GM23338 (cell line): Measurements from ENCODE around the gene SMTNL2. TPM values are rescaled to one million over a fixed set of nuclear protein-coding genes. Genes with fewer than 3 reads are reported as not detected.

ENCODE experiments used
- ATAC-seq: fragments of 200-7000 bp; cut with Tn5 transposase; 3 replicates; pipeline ENCODE4 v1.9.1; 2020
- DNase-seq: peaks from one replicate; pipeline ENCODE4 v3.0.0-alpha.2; 2015; ENCODE audit warnings: low spot score
- H2AFZ ChIP-seq: fragments of 200-600 bp; sonication (generic); 2 replicates; pipeline ENCODE4 v1.8.0; 2016; ENCODE audit warnings: antibody characterized with exemption, mild to moderate bottlenecking, moderate library complexity
- H3F3A ChIP-seq: fragments of 200-600 bp; sonication (generic); replicated peaks from 2 replicates; pipeline ENCODE4 v1.8.0; 2017; ENCODE audit warnings: antibody characterized with exemption, mixed run types, low read depth
- H3K27ac ChIP-seq: fragments of 200-600 bp; sonication (generic); 2 replicates; pipeline ENCODE4 v1.6.1; 2016; ENCODE audit warnings: low read depth
- H3K27me3 ChIP-seq: fragments of 200-600 bp; sonication (generic); 2 replicates; pipeline ENCODE4 v1.8.0; 2016; ENCODE audit warnings: mild to moderate bottlenecking, mixed run types, moderate library complexity; ENCODE audit not compliant: insufficient read depth
- H3K36me3 ChIP-seq: fragments of 200-600 bp; sonication (generic); 2 replicates; pipeline ENCODE4 v1.8.0; 2016; ENCODE audit warnings: mild to moderate bottlenecking; ENCODE audit not compliant: insufficient read depth
- H3K4me1 ChIP-seq: fragments of 200-600 bp; sonication (generic); 2 replicates; pipeline ENCODE4 v1.8.0; 2016; ENCODE audit warnings: mild to moderate bottlenecking, moderate library complexity; ENCODE audit not compliant: insufficient read depth
- H3K4me2 ChIP-seq: fragments of 200-600 bp; sonication (generic); 2 replicates; pipeline ENCODE4 v1.7.1; 2017; ENCODE audit warnings: mixed run types
- H3K4me3 ChIP-seq: fragments of 200-600 bp; sonication (generic); 2 replicates; pipeline ENCODE4 v1.6.1; 2016; ENCODE audit warnings: mixed run types
- H3K79me2 ChIP-seq: fragments of 200-600 bp; sonication (generic); replicated peaks from 2 replicates; pipeline ENCODE4 v1.8.0; 2017; ENCODE audit warnings: mild to moderate bottlenecking; ENCODE audit not compliant: insufficient read depth
- H3K9me2 ChIP-seq: fragments of 200-600 bp; sonication (generic); 2 replicates; pipeline ENCODE4 v1.8.0; 2017; ENCODE audit not compliant: insufficient read depth
- H4K20me1 ChIP-seq: fragments of 200-600 bp; sonication (generic); replicated peaks from 2 replicates; pipeline ENCODE4 v1.8.0; 2017; ENCODE audit warnings: mild to moderate bottlenecking; ENCODE audit not compliant: insufficient read depth
- H3K27ac Mint-ChIP-seq: 2 replicates; pipeline ENCODE4 v1.8.0; 2020; ENCODE audit warnings: inconsistent platforms, mild to moderate bottlenecking, moderate library complexity, mixed read lengths
- H3K27me3 Mint-ChIP-seq: 3 replicates; pipeline ENCODE4 v1.8.0; 2022; ENCODE audit warnings: low read depth, mild to moderate bottlenecking, moderate library complexity, mixed read lengths, inconsistent platforms; ENCODE audit not compliant: insufficient read depth, poor library complexity
- H3K36me3 Mint-ChIP-seq: 3 replicates; pipeline ENCODE4 v1.8.0; 2021; ENCODE audit warnings: low read depth, mild to moderate bottlenecking, inconsistent platforms, moderate library complexity, mixed read lengths
- H3K4me1 Mint-ChIP-seq: 3 replicates; pipeline ENCODE4 v1.8.0; 2020; ENCODE audit warnings: mild to moderate bottlenecking, inconsistent platforms, mixed read lengths
- H3K4me3 Mint-ChIP-seq: 3 replicates; pipeline ENCODE4 v1.8.0; 2021; ENCODE audit warnings: moderate library complexity, mild to moderate bottlenecking, inconsistent platforms, mixed read lengths
- H3K9me3 Mint-ChIP-seq: 3 replicates; pipeline ENCODE4 v1.8.0; 2020; ENCODE audit warnings: moderate library complexity, mild to moderate bottlenecking, inconsistent platforms, mixed read lengths
- CREB1 ChIP-seq: fragments of 250-450 bp; sonication (Bioruptor Pico); IDR thresholded peaks from 2 replicates; pipeline ENCODE4 v1.5.0; 2020; ENCODE audit warnings: low read depth, mild to moderate bottlenecking, moderate library complexity
- CTCF ChIP-seq, 2 experiments: fragments of 200-600 bp in 1 of 2; sonication (generic) in 1 of 2; conservative IDR thresholded peaks; 2 replicates each; pipeline versions ENCODE4 v1.5.1 to v1.6.1; 2016 to 2017; ENCODE audit warnings: antibody characterized with exemption in 2 of 2, low read depth in 2 of 2, mild to moderate bottlenecking in 2 of 2, moderate library complexity in 1 of 2
- EZH2 ChIP-seq: fragments of 200-600 bp; sonication (generic); IDR thresholded peaks from one replicate; pipeline ENCODE4 v1.8.0; 2017; ENCODE audit warnings: antibody characterized with exemption, mild to moderate bottlenecking, low read depth; ENCODE audit not compliant: unreplicated experiment
- EZH2phosphoT487 ChIP-seq: fragments of 200-600 bp; sonication (generic); IDR thresholded peaks from one replicate; pipeline ENCODE4 v1.8.1; 2018; ENCODE audit warnings: antibody characterized with exemption; ENCODE audit not compliant: unreplicated experiment
- JUNB ChIP-seq: IDR thresholded peaks from one replicate; pipeline ENCODE4 v1.6.1; 2016; ENCODE audit warnings: antibody characterized with exemption; ENCODE audit not compliant: unreplicated experiment
- NANOG ChIP-seq: IDR thresholded peaks from 2 replicates; pipeline ENCODE4 v1.6.1; 2016; ENCODE audit warnings: antibody characterized with exemption, borderline replicate concordance
- POLR2AphosphoS5 ChIP-seq: IDR thresholded peaks from 2 replicates; pipeline ENCODE4 v1.6.1; 2016; ENCODE audit warnings: antibody characterized with exemption, low read depth
- REST ChIP-seq: IDR thresholded peaks from one replicate; pipeline ENCODE4 v1.6.1; 2018; ENCODE audit warnings: antibody characterized with exemption; ENCODE audit not compliant: unreplicated experiment
- STAT1 ChIP-seq: IDR thresholded peaks from one replicate; pipeline ENCODE4 v1.6.1; 2016; ENCODE audit warnings: antibody characterized with exemption; ENCODE audit not compliant: unreplicated experiment
- ZNF114 ChIP-seq: fragments of 250-450 bp; sonication (Bioruptor Pico); IDR thresholded peaks from 2 replicates; pipeline ENCODE4 v1.5.0; 2020; ENCODE audit warnings: mild to moderate bottlenecking, moderate library complexity
- ZNF331 ChIP-seq: fragments of 250-450 bp; sonication (Bioruptor Pico); IDR thresholded peaks from 2 replicates; pipeline ENCODE4 v1.5.0; 2020; ENCODE audit warnings: low read depth, mild to moderate bottlenecking, moderate library complexity
- polyA plus RNA-seq: library from polyadenylated mRNA; unstranded; fragments of >200 nt; fragmentation: Nextera tagmentation; extraction: Ambion mirVana; gene quantifications from 2 replicates; pipeline ENCODE4 v1.2.1, GENCODE V29; 2016
- total RNA-seq: library from RNA; depleted of rRNA; stranded (reverse); fragments of >200 nt; shearing (Covaris generic); gene quantifications from 2 replicates; pipeline ENCODE4 v1.2.3, GENCODE V29; 2014
- TF ChIP-seq, protein P1 (sequence below): fragments of 250-450 bp; sonication (Bioruptor Pico); IDR thresholded peaks from 2 replicates; pipeline ENCODE4 v1.5.0; 2020; ENCODE audit warnings: mild to moderate bottlenecking, moderate library complexity
- TF ChIP-seq, protein P2 (sequence below): IDR thresholded peaks from 2 replicates; pipeline ENCODE4 v1.6.1; 2016; ENCODE audit warnings: antibody characterized with exemption

Gene SMTNL2
- total and polyA plus RNA-seq, 2 experiments from 2014 or later = 1.3 to 4.3 TPM

DNA sequence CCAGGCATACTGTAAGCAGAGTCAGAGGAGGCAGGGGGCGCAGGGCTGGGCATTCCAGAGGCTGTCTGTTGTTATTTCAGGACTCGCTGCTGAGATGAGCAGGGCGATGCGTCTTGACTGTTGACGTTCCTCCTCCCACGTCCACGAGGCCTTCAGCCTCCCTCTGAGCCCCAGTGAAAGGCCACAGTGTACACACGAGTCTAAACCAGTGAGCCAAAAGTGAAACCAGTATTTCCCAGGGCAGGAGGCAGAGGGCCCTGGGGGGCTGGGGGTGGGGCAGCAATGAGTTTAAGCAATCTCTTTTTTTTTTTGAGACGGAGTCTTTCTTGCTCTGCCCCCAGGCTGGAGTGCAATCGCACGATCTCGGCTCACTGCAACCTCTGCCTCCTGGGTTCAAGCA is 21.5 kb downstream of the SMTNL2 start:
- H3K9me3 Mint-ChIP-seq = no peaks in the 10 kb centered on the region
- H3K27ac Mint-ChIP-seq = no peak overlapping the region
- H3K27me3 ChIP-seq = no peaks in the 10 kb centered on the region
- no peak overlapping the region for H3K4me2 ChIP-seq
- H4K20me1 ChIP-seq = no peaks in the 10 kb centered on the region
- no peaks in the 10 kb centered on the region; the same call in 2 of the 3 replicates for H3K36me3 Mint-ChIP-seq
- no peak overlapping the region for H3K27ac ChIP-seq
- no peak overlapping the region for H3K4me3 ChIP-seq
- H2AFZ ChIP-seq = no peak overlapping the region
- peaks cover 21% of the 10 kb centered on the region for H3K4me1 Mint-ChIP-seq
- peaks cover 2% of the 10 kb centered on the region; the same call in 1 of the 2 replicates for H3K4me1 ChIP-seq
- no peaks in the 10 kb centered on the region for H3F3A ChIP-seq
- H3K9me2 ChIP-seq = no peaks in the 10 kb centered on the region
- H3K27me3 Mint-ChIP-seq = peaks cover 15% of the 10 kb centered on the region
- no peak overlapping the region for H3K4me3 Mint-ChIP-seq
- H3K36me3 ChIP-seq = no peaks in the 10 kb centered on the region
- ATAC-seq (no peak; the same call in 2 of the 3 replicates), DNase-seq (no peak)
- no peaks in the 10 kb centered on the region for H3K79me2 ChIP-seq
- TF ChIP-seq ZNF331 (CRISPR knock-in tag) (no peak), CTCF (conservative IDR thresholded peaks at IDR 0.05; ENCODE audit: low read depth in 2 of 2) (no peak), JUNB (no peak), REST (no peak), CREB1 (CRISPR knock-in tag) (no peak), EZH2 (no peak), POLR2AphosphoS5 (no peak), STAT1 (no peak), NANOG (no peak), ZNF114 (CRISPR knock-in tag) (no peak), EZH2phosphoT487 (no peak)
- TF ChIP-seq, protein P1, sequence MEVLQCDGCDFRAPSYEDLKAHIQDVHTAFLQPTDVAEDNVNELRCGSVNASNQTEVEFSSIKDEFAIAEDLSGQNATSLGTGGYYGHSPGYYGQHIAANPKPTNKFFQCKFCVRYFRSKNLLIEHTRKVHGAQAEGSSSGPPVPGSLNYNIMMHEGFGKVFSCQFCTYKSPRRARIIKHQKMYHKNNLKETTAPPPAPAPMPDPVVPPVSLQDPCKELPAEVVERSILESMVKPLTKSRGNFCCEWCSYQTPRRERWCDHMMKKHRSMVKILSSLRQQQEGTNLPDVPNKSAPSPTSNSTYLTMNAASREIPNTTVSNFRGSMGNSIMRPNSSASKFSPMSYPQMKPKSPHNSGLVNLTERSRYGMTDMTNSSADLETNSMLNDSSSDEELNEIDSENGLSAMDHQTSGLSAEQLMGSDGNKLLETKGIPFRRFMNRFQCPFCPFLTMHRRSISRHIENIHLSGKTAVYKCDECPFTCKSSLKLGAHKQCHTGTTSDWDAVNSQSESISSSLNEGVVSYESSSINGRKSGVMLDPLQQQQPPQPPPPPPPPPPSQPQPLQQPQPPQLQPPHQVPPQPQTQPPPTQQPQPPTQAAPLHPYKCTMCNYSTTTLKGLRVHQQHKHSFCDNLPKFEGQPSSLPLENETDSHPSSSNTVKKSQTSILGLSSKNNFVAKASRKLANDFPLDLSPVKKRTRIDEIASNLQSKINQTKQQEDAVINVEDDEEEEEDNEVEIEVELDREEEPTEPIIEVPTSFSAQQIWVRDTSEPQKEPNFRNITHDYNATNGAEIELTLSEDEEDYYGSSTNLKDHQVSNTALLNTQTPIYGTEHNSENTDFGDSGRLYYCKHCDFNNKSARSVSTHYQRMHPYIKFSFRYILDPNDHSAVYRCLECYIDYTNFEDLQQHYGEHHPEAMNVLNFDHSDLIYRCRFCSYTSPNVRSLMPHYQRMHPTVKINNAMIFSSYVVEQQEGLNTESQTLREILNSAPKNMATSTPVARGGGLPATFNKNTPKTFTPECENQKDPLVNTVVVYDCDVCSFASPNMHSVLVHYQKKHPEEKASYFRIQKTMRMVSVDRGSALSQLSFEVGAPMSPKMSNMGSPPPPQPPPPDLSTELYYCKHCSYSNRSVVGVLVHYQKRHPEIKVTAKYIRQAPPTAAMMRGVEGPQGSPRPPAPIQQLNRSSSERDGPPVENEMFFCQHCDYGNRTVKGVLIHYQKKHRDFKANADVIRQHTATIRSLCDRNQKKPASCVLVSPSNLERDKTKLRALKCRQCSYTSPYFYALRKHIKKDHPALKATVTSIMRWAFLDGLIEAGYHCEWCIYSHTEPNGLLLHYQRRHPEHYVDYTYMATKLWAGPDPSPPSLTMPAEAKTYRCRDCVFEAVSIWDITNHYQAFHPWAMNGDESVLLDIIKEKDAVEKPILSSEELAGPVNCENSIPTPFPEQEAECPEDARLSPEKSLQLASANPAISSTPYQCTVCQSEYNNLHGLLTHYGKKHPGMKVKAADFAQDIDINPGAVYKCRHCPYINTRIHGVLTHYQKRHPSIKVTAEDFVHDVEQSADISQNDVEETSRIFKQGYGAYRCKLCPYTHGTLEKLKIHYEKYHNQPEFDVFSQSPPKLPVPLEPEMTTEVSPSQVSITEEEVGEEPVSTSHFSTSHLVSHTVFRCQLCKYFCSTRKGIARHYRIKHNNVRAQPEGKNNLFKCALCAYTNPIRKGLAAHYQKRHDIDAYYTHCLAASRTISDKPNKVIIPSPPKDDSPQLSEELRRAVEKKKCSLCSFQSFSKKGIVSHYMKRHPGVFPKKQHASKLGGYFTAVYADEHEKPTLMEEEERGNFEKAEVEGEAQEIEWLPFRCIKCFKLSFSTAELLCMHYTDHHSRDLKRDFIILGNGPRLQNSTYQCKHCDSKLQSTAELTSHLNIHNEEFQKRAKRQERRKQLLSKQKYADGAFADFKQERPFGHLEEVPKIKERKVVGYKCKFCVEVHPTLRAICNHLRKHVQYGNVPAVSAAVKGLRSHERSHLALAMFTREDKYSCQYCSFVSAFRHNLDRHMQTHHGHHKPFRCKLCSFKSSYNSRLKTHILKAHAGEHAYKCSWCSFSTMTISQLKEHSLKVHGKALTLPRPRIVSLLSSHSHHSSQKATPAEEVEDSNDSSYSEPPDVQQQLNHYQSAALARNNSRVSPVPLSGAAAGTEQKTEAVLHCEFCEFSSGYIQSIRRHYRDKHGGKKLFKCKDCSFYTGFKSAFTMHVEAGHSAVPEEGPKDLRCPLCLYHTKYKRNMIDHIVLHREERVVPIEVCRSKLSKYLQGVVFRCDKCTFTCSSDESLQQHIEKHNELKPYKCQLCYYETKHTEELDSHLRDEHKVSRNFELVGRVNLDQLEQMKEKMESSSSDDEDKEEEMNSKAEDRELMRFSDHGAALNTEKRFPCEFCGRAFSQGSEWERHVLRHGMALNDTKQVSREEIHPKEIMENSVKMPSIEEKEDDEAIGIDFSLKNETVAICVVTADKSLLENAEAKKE (CRISPR knock-in tag) = no peak
- TF ChIP-seq, protein P2, sequence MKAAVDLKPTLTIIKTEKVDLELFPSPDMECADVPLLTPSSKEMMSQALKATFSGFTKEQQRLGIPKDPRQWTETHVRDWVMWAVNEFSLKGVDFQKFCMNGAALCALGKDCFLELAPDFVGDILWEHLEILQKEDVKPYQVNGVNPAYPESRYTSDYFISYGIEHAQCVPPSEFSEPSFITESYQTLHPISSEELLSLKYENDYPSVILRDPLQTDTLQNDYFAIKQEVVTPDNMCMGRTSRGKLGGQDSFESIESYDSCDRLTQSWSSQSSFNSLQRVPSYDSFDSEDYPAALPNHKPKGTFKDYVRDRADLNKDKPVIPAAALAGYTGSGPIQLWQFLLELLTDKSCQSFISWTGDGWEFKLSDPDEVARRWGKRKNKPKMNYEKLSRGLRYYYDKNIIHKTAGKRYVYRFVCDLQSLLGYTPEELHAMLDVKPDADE = no peak
